A549 (cell line): ENCODE data around the gene MYO10. TPM values are rescaled to one million over a fixed set of nuclear protein-coding genes. Genes with fewer than 3 reads are reported as not detected.

Experiments used
- ATAC-seq, 2 experiments: fragments of 200-7000 bp in 1 of 2; fragments of >200 bp in 1 of 2; cut with Nextera tagmentation in 1 of 2; cut with Tn5 transposase in 1 of 2; 3 replicates each; pipeline versions ENCODE4 v1.8.0 to v1.9.1; 2018 to 2020; ENCODE audit warnings: mild to moderate bottlenecking in 1 of 2, moderate library complexity in 1 of 2
- CTCF ChIA-PET: fragments of 300-600 bp; sonication (Branson Sonifier 250); formaldehyde crosslinking; extraction: SDS; loops from one replicate; lab custom pipeline; 2021; ENCODE audit warnings: antibody characterized with exemption, inconsistent platforms; lab: Yijun Ruan, JAX
- POLR2A ChIA-PET: fragments of 350-600 bp; formaldehyde crosslinking; extraction: SDS; loops from one replicate; lab custom pipeline; 2021; ENCODE audit warnings: antibody characterized with exemption, inconsistent platforms; lab: Yijun Ruan, JAX
- DNase-seq, 2 experiments: peaks; one replicate each; pipeline versions ENCODE4 v3.0.0 to v3.0.0-alpha.2; 2011 to 2016; ENCODE audit warnings: low read depth in 1 of 2, low spot score in 1 of 2
- FAIRE-seq: peaks from 2 replicates; lab custom pipeline; 2011; peaks lifted over from hg19 to GRCh38; lab: Jason Lieb, UNC
- H3K27ac ChIP-seq, 2 experiments: fragments of >200 bp; sonication (Bioruptor Twin); formaldehyde crosslinking; 3 replicates each; pipeline ENCODE4 v1.5.1; 2016 to 2017
- H3K4me1 ChIP-seq: fragments of >200 bp; sonication (Bioruptor Twin); formaldehyde crosslinking; 3 replicates; pipeline ENCODE4 v1.6.1; 2016
- H3K4me2 ChIP-seq: fragments of >200 bp; sonication (Bioruptor Twin); formaldehyde crosslinking; 3 replicates; pipeline ENCODE4 v1.6.1; 2016
- H3K4me3 ChIP-seq: fragments of >200 bp; sonication (Bioruptor Twin); formaldehyde crosslinking; 3 replicates; pipeline ENCODE4 v1.5.1; 2016
- H3K9me3 ChIP-seq: fragments of >200 bp; sonication (Bioruptor Twin); formaldehyde crosslinking; 3 replicates; pipeline ENCODE4 v1.6.1; 2016
- CBX2 ChIP-seq: fragments of 200-600 bp; sonication (generic); IDR thresholded peaks from 2 replicates; pipeline ENCODE4 v1.6.1; 2016; ENCODE audit warnings: low read depth, mild to moderate bottlenecking, borderline replicate concordance
- CEBPB ChIP-seq, 2 experiments: fragments of >200 bp in 1 of 2; sonication (Bioruptor Twin) in 1 of 2; formaldehyde crosslinking in 1 of 2; IDR thresholded peaks; 2 replicates each; pipeline ENCODE4 v1.6.1; 2012 to 2016
- CHD2 ChIP-seq: fragments of 150-350 bp; IDR thresholded peaks from 2 replicates; pipeline ENCODE4 v1.6.1; 2014; ENCODE audit warnings: low read length; ENCODE audit not compliant: partially characterized antibody
- CHD4 ChIP-seq: fragments of 200-600 bp; sonication (generic); IDR thresholded peaks from 2 replicates; pipeline ENCODE4 v1.6.1; 2016; ENCODE audit warnings: antibody characterized with exemption, mild to moderate bottlenecking, borderline replicate concordance
- EHF ChIP-seq: fragments of 250-450 bp; sonication (Bioruptor Pico); IDR thresholded peaks from 2 replicates; pipeline ENCODE4 v1.5.0; 2020; ENCODE audit warnings: mild to moderate bottlenecking
- EP300 ChIP-seq, 2 experiments: fragments of >200 bp; sonication (Bioruptor Twin); formaldehyde crosslinking; IDR thresholded peaks; 2 replicates in 1 of 2; 3 replicates in 1 of 2; pipeline ENCODE4 v1.6.1; 2016 to 2017
- ESRRA ChIP-seq: fragments of 150-350 bp; IDR thresholded peaks from 2 replicates; pipeline ENCODE4 v1.6.1; 2014; ENCODE audit warnings: mild to moderate bottlenecking, low read length, borderline replicate concordance
- FOSB ChIP-seq: fragments of 250-450 bp; sonication (Bioruptor Pico); IDR thresholded peaks from 2 replicates; pipeline ENCODE4 v1.5.0; 2020; ENCODE audit warnings: mild to moderate bottlenecking, moderate library complexity
- FOSL2 ChIP-seq, 2 experiments: fragments of 450-650 bp in 1 of 2; fragments of >200 bp in 1 of 2; sonication (Bioruptor Twin) in 1 of 2; formaldehyde crosslinking; IDR thresholded peaks; 2 replicates each; pipeline versions ENCODE4 v1.5.0 to v1.6.1; 2016 to 2020; ENCODE audit warnings: mild to moderate bottlenecking in 1 of 2, moderate library complexity in 1 of 2
- FOXS1 ChIP-seq: fragments of 250-450 bp; sonication (Bioruptor Pico); IDR thresholded peaks from 2 replicates; pipeline ENCODE4 v1.5.0; 2020; ENCODE audit warnings: mild to moderate bottlenecking, moderate library complexity
- HEYL ChIP-seq: fragments of 250-450 bp; sonication (Bioruptor Pico); IDR thresholded peaks from 2 replicates; pipeline ENCODE4 v1.8.0; 2021; ENCODE audit warnings: mild to moderate bottlenecking, moderate library complexity
- HOXB5 ChIP-seq: fragments of 250-450 bp; sonication (Bioruptor Pico); IDR thresholded peaks from 2 replicates; pipeline ENCODE4 v1.5.0; 2020; ENCODE audit warnings: mild to moderate bottlenecking, moderate library complexity
- JUN ChIP-seq, 2 experiments: fragments of >200 bp; sonication (Bioruptor Twin); formaldehyde crosslinking; IDR thresholded peaks; 2 replicates in 1 of 2; 3 replicates in 1 of 2; pipeline ENCODE4 v1.6.1; 2016 to 2017
- MAFK ChIP-seq: fragments of 450-650 bp; IDR thresholded peaks from 2 replicates; pipeline ENCODE4 v1.6.1; 2014; ENCODE audit not compliant: partially characterized antibody
- MAX ChIP-seq: IDR thresholded peaks from 2 replicates; pipeline ENCODE4 v1.6.1; 2012
- NR3C1 ChIP-seq: fragments of >200 bp; sonication (Bioruptor Twin); formaldehyde crosslinking; IDR thresholded peaks from 3 replicates; pipeline ENCODE4 v1.6.1; 2017
- PHF8 ChIP-seq: fragments of 200-600 bp; sonication (generic); IDR thresholded peaks from 2 replicates; pipeline ENCODE4 v1.6.1; 2016; ENCODE audit warnings: low read depth, mild to moderate bottlenecking, antibody characterized with exemption, moderate library complexity, borderline replicate concordance
- POLR2AphosphoS2 ChIP-seq: conservative IDR thresholded peaks from 2 replicates; pipeline ENCODE4 v1.6.1; 2012; ENCODE audit warnings: low read length, improper control_type of control experiment, inconsistent platforms
- RAD21 ChIP-seq, 2 experiments: fragments of >200 bp in 1 of 2; sonication (Bioruptor Twin) in 1 of 2; formaldehyde crosslinking in 1 of 2; IDR thresholded peaks in 1 of 2; conservative IDR thresholded peaks in 1 of 2; 2 replicates in 1 of 2; 3 replicates in 1 of 2; pipeline ENCODE4 v1.6.1; 2012 to 2018; ENCODE audit warnings: inconsistent platforms in 1 of 2
- REST ChIP-seq: fragments of 200-600 bp; sonication (generic); IDR thresholded peaks from 2 replicates; pipeline ENCODE4 v1.6.1; 2016; ENCODE audit warnings: antibody characterized with exemption, mild to moderate bottlenecking, moderate library complexity
- RFX5 ChIP-seq: fragments of 450-650 bp; IDR thresholded peaks from 2 replicates; pipeline ENCODE4 v1.7.1; 2014; ENCODE audit warnings: antibody characterized with exemption, mild to moderate bottlenecking, moderate library complexity
- RNF2 ChIP-seq: fragments of 200-600 bp; sonication (generic); IDR thresholded peaks from 2 replicates; pipeline ENCODE4 v1.6.1; 2016; ENCODE audit warnings: low read depth, mild to moderate bottlenecking, antibody characterized with exemption, moderate library complexity, borderline replicate concordance
- SREBF2 ChIP-seq: fragments of 450-650 bp; IDR thresholded peaks from 2 replicates; pipeline ENCODE4 v1.6.1; 2014; ENCODE audit warnings: mild to moderate bottlenecking, moderate library complexity
- TFCP2L1 ChIP-seq: fragments of 250-450 bp; sonication (Bioruptor Pico); IDR thresholded peaks from 2 replicates; pipeline ENCODE4 v1.5.0; 2021; ENCODE audit warnings: mild to moderate bottlenecking
- ZNF302 ChIP-seq: fragments of 250-450 bp; sonication (Bioruptor Pico); IDR thresholded peaks from 2 replicates; pipeline ENCODE4 v1.9.0; 2021; ENCODE audit warnings: inconsistent platforms, mild to moderate bottlenecking, moderate library complexity
- WGBS: methylation state at CpG from one replicate; pipeline ENCODE4 v1.1.6; 2017; ENCODE audit errors: missing lambda C conversion rate; 5-methylcytosine and 5-hydroxymethylcytosine counted together
- polyA plus RNA-seq, 4 experiments: library from polyadenylated mRNA; depleted of rRNA in 3 of 4; stranded (reverse); fragments of >200 nt; fragmentation: RNase III in 1 of 4; extraction: RNeasy Plus Mini Kit Qiagen cat#74134 plus additional on column Dnase treatment in 1 of 4; gene quantifications; 2 replicates in 3 of 4; 3 replicates in 1 of 4; pipeline ENCODE4 v1.2.3, GENCODE V29; 2011 to 2017
- TF ChIP-seq, protein P1 (sequence below): IDR thresholded peaks from 2 replicates; pipeline ENCODE4 v1.6.1; 2012; ENCODE audit warnings: low read depth, borderline replicate concordance
- TF ChIP-seq, protein P2 (sequence below): fragments of 250-450 bp; sonication (Bioruptor Pico); IDR thresholded peaks from 2 replicates; pipeline ENCODE4 v1.5.0; 2020; ENCODE audit warnings: low read depth, mild to moderate bottlenecking, moderate library complexity

Gene MYO10
- polyA plus RNA-seq, 2 of the 4 experiments (the other 2 are of a cell fraction), result 68.0 to 68.5 TPM

DNA sequence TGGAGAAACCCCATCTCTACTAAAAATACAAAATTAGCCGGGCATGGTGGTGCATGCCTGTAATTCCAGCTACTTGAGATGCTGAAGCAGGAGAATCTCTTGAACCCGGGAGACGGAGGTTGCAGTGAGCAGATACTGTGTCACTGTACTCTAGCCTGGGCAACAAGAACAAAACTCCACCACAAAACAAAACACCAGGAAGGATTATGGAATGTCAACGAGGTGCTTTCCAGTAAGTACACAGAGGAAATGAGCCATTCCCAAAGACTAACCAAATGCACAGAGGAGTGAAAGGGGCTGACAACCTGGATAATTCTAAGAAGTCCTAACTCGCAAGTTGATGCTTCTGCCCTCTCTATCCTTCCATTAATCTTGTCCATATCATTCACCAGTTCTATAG is 193.2 kb downstream of the MYO10 start:
- H3K4me2 ChIP-seq, result no peak overlapping the region
- TF ChIP-seq EHF (CRISPR knock-in tag) (no peak), ZNF302 (CRISPR knock-in tag) (no peak), MAX (no peak), FOSL2 (IDR thresholded peaks at IDR 0.05) (no peak), FOSL2 (CRISPR knock-in tag; IDR thresholded peaks at IDR 0.05) (no peak), TFCP2L1 (CRISPR knock-in tag) (no peak), MAFK (no peak), REST (no peak), NR3C1 (no peak)
- TF ChIP-seq, protein P1, sequence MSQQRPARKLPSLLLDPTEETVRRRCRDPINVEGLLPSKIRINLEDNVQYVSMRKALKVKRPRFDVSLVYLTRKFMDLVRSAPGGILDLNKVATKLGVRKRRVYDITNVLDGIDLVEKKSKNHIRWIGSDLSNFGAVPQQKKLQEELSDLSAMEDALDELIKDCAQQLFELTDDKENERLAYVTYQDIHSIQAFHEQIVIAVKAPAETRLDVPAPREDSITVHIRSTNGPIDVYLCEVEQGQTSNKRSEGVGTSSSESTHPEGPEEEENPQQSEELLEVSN, result no peak
- TF ChIP-seq, protein P2, sequence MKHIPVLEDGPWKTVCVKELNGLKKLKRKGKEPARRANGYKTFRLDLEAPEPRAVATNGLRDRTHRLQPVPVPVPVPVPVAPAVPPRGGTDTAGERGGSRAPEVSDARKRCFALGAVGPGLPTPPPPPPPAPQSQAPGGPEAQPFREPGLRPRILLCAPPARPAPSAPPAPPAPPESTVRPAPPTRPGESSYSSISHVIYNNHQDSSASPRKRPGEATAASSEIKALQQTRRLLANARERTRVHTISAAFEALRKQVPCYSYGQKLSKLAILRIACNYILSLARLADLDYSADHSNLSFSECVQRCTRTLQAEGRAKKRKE (CRISPR knock-in tag), result no peak
- H3K4me3 ChIP-seq, result no peak overlapping the region
- no peak for ATAC-seq
- H3K9me3 ChIP-seq, result no peaks in the 10 kb centered on the region
- DNase-seq, result no peak
- 79% methylated on average over 5 of the region's 5 CpGs for WGBS
- FAIRE-seq, result no peak
- H3K27ac ChIP-seq, result no peak overlapping the region
- POLR2A ChIA-PET, result interaction anchor here (0.7 kb wide), 1 partner anchor 23 kb away, joined by 3 read pairs; no protein-coding TSS in a partner anchor
- CTCF ChIA-PET, result interaction anchor here (1.3 to 1.5 kb wide), 2 partner anchors 16 to 448 kb away, joined by 3 to 4 read pairs; no protein-coding TSS in a partner anchor
- H3K4me1 ChIP-seq, result peaks cover 12% of the 10 kb centered on the region; the same call in 2 of the 3 replicates

DNA sequence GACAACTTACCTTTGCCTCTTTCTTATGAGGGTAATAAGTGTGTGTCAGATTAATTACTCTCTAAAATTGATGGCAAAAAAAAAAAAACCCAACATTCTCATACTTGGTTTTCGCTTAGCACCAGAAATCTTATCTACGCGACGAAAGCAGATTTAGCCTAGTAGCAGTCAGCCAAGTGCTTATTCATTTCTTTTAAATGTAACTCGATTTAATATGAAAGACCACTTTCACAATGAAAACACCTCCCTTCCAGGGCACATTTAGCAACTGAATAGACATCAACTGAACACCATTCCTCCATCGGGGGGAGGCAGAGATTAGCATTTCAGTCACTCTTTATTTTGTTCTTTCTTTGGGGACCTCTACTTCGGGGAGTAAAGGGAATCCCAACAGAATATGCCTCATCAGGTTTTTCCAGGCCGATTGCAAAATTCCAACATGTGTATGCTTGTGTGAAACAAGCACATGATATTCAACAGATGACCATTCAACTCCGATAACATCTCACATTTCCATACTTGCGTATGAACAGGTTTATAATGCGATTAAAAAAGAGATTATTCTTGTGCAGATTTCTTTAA is 195.2 kb downstream of the MYO10 start:
- FAIRE-seq, result no peak
- CTCF ChIA-PET, result interaction anchor here (0.6 kb wide), 1 partner anchor 8 kb away, joined by 3 read pairs; no protein-coding TSS in a partner anchor

GRCh38 chr5:16740066-16740810 is 195.8 kb downstream of the MYO10 start:
- CTCF ChIA-PET, result no interaction called here
- H3K9me3 ChIP-seq, result no peaks in the 10 kb centered on the region
- POLR2A ChIA-PET, result interaction anchor here (0.5 kb wide), 1 partner anchor 108 kb away, joined by 3 read pairs; no protein-coding TSS in a partner anchor
- ATAC-seq, result no peak
- TF ChIP-seq RFX5, result no peak
- no peak for TF ChIP-seq CEBPB (IDR thresholded peaks at IDR 0.05)
- TF ChIP-seq POLR2AphosphoS2, result no peak
- no peak for TF ChIP-seq SREBF2
- TF ChIP-seq HEYL (CRISPR knock-in tag), result no peak
- TF ChIP-seq CBX2, result no peak
- TF ChIP-seq RNF2, result no peak
- no peak for TF ChIP-seq EHF (CRISPR knock-in tag)
- no peak for TF ChIP-seq RAD21 (conservative IDR thresholded peaks at IDR 0.05 in 1 of 2, IDR thresholded peaks at IDR 0.05 in 1 of 2)
- TF ChIP-seq PHF8, result no peak
- no peak for TF ChIP-seq HOXB5
- TF ChIP-seq CHD2, result no peak
- TF ChIP-seq ESRRA, result no peak
- TF ChIP-seq FOXS1, result no peak
- TF ChIP-seq JUN (IDR thresholded peaks at IDR 0.05), result no peak
- TF ChIP-seq, all 56 proteins: peak for 0
- H3K27ac ChIP-seq, result no peak overlapping the region
- WGBS, result 93% methylated on average over 17 of the region's 17 CpGs
- no peak overlapping the region for H3K4me2 ChIP-seq
- DNase-seq (no peak), FAIRE-seq (no peak)
- H3K4me3 ChIP-seq, result no peak overlapping the region
- H3K4me1 ChIP-seq, result peaks cover 24% of the 10 kb centered on the region

More for the DNA sequence above, 195.2 kb downstream of the MYO10 start:
- no peak for ATAC-seq
- TF ChIP-seq FOSB (CRISPR knock-in tag), result no peak
- TF ChIP-seq EP300 (IDR thresholded peaks at IDR 0.05), result no peak
- TF ChIP-seq CHD4, result no peak
- no peak for TF ChIP-seq ESRRA
- POLR2A ChIA-PET, result no interaction called here
- H3K4me2 ChIP-seq, result no peak overlapping the region
- WGBS, result 81% methylated on average over 11 of the region's 11 CpGs
- no peak overlapping the region for H3K27ac ChIP-seq
- no peaks in the 10 kb centered on the region for H3K9me3 ChIP-seq
- H3K4me1 ChIP-seq, result peaks cover 21% of the 10 kb centered on the region
- DNase-seq, result no peak
- H3K4me3 ChIP-seq, result no peak overlapping the region
